ENCODE data around the gene TMEM163. TPM values are rescaled to one million over a fixed set of nuclear protein-coding genes. Genes with fewer than 3 reads are reported as not detected.

Gene TMEM163
- total and polyA plus RNA-seq, 2 donors = 5.0 TPM

DNA sequence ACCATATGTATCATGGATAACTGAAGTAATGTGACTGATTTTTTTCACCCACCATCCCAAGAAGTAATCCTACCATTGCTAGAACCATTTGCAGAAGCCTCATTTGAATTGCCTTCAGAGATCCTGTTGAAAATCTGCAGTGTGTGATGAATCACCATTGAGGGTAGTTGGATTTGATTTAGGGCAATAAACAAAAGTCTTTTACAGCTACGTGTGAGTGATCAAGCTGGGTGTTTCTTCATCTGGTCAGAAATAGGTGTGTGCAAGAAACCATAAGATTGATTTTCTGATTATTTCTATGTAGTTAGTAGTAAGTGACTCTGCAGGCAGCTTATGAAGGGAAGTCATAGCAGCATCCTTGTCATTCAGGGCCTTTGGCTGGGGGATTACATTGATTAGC is 305.4 kb downstream of the TMEM163 start:
- Histone ChIP-seq H3K4me1 (ENCODE audit: control insufficient read depth in 2 of 2, insufficient read depth in 2 of 2, low read length in 2 of 2) (peaks cover 33 to 47% of the 10 kb centered on the region in 2 donors), H3K9me3 (ENCODE audit: control insufficient read depth in 2 of 2, insufficient read depth in 1 of 2, low read length in 1 of 2) (no peaks in the 10 kb centered on the region), H3K27me3 (ENCODE audit: control insufficient read depth in 2 of 2, insufficient read depth in 1 of 2, low read length in 1 of 2) (no peaks in the 10 kb centered on the region), H3K27ac (ENCODE audit: low read depth in 1 of 2, low read length in 1 of 2) (no peak overlapping the region), H3K36me3 (ENCODE audit: control insufficient read depth in 2 of 2, insufficient read depth in 2 of 2, low read length in 1 of 2) (peaks cover 2 to 11% of the 10 kb centered on the region in 2 donors), H3K4me3 (ENCODE audit: low read length in 2 of 2) (no peak overlapping the region)
- no peak for DNase-seq (ENCODE audit: low read depth in 6 of 9, low spot score in 9 of 9)
- 92% methylated on average over 1 of the region's 1 CpG for WGBS

DNA sequence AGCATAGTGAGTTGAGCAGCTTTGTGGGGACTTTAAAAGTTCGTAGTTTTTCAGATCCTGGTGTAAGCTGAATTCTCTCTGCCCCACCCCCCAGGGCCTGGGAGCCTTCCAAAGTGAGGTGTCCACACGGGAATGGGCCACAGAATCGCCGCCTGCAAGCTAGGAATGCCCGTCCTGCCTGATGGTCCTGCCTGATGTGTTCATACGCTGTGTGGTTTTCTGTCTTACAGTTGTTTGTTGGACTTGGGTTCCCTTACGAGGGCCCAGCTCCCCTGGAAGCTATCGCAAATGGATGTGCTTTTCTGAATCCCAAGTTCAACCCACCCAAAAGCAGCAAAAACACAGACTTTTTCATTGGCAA is 306.2 kb downstream of the TMEM163 start:
- peaks cover 0 to 6% of the 10 kb centered on the region in 2 donors for H3K36me3 ChIP-seq (ENCODE audit: control insufficient read depth in 2 of 2, insufficient read depth in 2 of 2, low read length in 1 of 2)
- no peak overlapping the region for H3K4me3 ChIP-seq (ENCODE audit: low read length in 2 of 2)
- H3K9me3 ChIP-seq (ENCODE audit: control insufficient read depth in 2 of 2, insufficient read depth in 1 of 2, low read length in 1 of 2) = no peaks in the 10 kb centered on the region
- H3K27ac ChIP-seq (ENCODE audit: low read depth in 1 of 2, low read length in 1 of 2) = peak overlapping the region in 1 of 2 donors; percentile 33
- no peaks in the 10 kb centered on the region for H3K27me3 ChIP-seq (ENCODE audit: control insufficient read depth in 2 of 2, insufficient read depth in 1 of 2, low read length in 1 of 2)
- H3K4me1 ChIP-seq (ENCODE audit: control insufficient read depth in 2 of 2, insufficient read depth in 2 of 2, low read length in 2 of 2) = peaks cover 41 to 55% of the 10 kb centered on the region in 2 donors
- no peak for DNase-seq (ENCODE audit: low read depth in 6 of 9, low spot score in 9 of 9)
- 97% methylated on average over 8 of the region's 8 CpGs for WGBS

DNA sequence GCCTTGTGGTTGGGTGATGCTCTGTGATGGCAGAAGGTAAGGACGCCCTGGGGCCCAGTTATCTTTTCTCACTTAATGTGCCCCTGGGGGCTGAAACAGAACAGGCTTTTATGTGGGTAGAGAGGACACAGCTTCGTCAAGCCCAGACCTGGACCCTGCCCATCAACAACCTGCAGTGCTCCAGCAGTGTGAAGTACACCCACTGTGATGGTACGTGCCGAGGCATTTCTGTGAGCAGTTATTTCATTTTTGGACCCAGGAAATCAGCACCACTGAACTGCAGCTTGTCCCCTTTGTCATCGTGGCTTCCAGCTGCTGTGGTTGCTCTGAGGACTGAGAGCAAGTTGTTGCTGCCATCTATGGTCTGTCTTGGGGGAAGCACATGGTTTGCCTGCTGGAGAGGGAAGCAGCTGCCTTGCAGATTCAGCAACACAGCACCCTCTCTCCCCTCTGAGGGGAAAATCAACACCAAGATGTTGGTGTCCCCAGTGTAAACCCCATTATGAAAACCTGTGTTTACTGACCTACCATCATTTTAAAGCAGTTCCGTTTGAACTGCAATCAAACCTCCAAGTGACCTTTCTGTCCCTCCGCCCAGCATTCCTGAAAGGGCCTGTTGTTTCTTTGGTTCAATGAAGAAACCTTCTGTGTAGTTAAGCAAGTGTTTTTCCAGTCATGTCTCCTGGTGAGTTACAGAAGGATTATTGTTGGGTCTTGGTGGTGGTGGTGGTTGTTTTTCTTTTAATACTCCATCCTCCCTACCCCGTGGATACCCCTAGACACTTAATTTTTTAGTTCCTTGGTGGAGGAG is 306.8 kb downstream of the TMEM163 start:
- DNase-seq (ENCODE audit: low read depth in 6 of 9, low spot score in 9 of 9) = peak; percentile 68 to 95 (median 86)
- Histone ChIP-seq H3K4me1 (ENCODE audit: control insufficient read depth in 2 of 2, insufficient read depth in 2 of 2, low read length in 2 of 2) (peaks cover 47 to 61% of the 10 kb centered on the region in 2 donors), H3K36me3 (ENCODE audit: control insufficient read depth in 2 of 2, insufficient read depth in 2 of 2, low read length in 1 of 2) (peaks cover 0 to 6% of the 10 kb centered on the region in 2 donors), H3K9me3 (ENCODE audit: control insufficient read depth in 2 of 2, insufficient read depth in 1 of 2, low read length in 1 of 2) (no peaks in the 10 kb centered on the region), H3K4me3 (ENCODE audit: low read length in 2 of 2) (peak overlapping the region in 1 of 2 donors; percentile 3), H3K27ac (ENCODE audit: low read depth in 1 of 2, low read length in 1 of 2) (peak overlapping the region; percentile 71 to 82), H3K27me3 (ENCODE audit: control insufficient read depth in 2 of 2, insufficient read depth in 1 of 2, low read length in 1 of 2) (no peaks in the 10 kb centered on the region)
- 36% methylated on average over 8 of the region's 8 CpGs for WGBS

DNA sequence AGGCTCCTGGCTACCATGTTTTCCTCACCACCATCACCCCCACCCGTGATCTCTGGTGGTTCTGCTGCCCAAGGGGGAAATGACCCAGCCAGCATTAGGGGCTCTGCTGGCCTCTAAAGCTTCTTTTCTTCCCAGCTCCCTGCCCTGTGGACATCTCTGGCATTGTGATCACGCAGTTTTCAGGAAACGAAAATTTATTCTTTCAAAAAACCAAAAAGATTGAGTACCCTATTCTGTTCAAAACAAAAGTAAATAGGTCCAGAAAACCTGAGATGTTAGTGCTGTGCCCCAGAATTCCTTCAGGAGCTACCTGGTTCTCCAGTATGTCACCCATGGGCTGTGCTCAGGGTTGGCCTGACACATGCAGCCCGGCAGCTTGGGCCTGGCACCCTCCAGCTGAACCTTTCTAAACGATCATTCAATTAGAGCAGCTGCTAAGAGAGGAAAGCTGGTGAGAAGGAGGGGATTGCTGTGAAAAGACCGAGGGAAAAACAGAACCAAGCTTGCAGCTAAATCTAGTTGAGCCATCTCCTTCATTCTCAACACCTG is 307.4 kb downstream of the TMEM163 start:
- H3K9me3 ChIP-seq (ENCODE audit: control insufficient read depth in 2 of 2, insufficient read depth in 1 of 2, low read length in 1 of 2) = no peaks in the 10 kb centered on the region
- no peak for DNase-seq (ENCODE audit: low read depth in 6 of 9, low spot score in 9 of 9)
- peaks cover 54 to 68% of the 10 kb centered on the region in 2 donors for H3K4me1 ChIP-seq (ENCODE audit: control insufficient read depth in 2 of 2, insufficient read depth in 2 of 2, low read length in 2 of 2)
- H3K36me3 ChIP-seq (ENCODE audit: control insufficient read depth in 2 of 2, insufficient read depth in 2 of 2, low read length in 1 of 2) = peaks cover 0 to 7% of the 10 kb centered on the region in 2 donors
- WGBS = 49% methylated on average over 6 of the region's 6 CpGs
- H3K27ac ChIP-seq (ENCODE audit: low read depth in 1 of 2, low read length in 1 of 2) = peak overlapping the region; percentile 71 to 82
- H3K4me3 ChIP-seq (ENCODE audit: low read length in 2 of 2) = peak overlapping the region in 1 of 2 donors; percentile 3
- H3K27me3 ChIP-seq (ENCODE audit: control insufficient read depth in 2 of 2, insufficient read depth in 1 of 2, low read length in 1 of 2) = no peaks in the 10 kb centered on the region

DNA sequence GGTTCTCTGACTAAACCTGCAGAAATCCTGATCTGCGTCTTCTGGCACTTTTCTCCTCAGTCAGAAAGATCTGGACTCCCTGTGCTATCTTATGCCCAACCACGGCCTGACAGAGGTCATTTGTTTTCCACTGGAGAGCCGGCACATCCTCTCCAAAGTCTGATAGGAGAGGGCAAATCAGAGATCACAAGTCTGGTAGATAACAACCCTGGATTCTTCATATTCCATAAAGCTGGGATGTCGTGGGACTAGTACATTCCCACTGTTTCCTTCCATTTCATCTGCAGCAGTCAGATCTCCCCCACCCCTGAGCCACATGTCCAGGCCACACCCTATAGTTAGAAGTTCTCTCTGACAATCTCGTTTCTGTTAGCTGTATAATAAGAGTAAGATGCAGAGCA is 308.0 kb downstream of the TMEM163 start:
- 79% methylated on average over 5 of the region's 5 CpGs for WGBS
- H3K27me3 ChIP-seq (ENCODE audit: control insufficient read depth in 2 of 2, insufficient read depth in 1 of 2, low read length in 1 of 2) = no peaks in the 10 kb centered on the region
- no peak for DNase-seq (ENCODE audit: low read depth in 6 of 9, low spot score in 9 of 9)
- H3K4me1 ChIP-seq (ENCODE audit: control insufficient read depth in 2 of 2, insufficient read depth in 2 of 2, low read length in 2 of 2) = peaks cover 59 to 73% of the 10 kb centered on the region in 2 donors
- no peak overlapping the region for H3K4me3 ChIP-seq (ENCODE audit: low read length in 2 of 2)
- peak overlapping the region in 1 of 2 donors; percentile 82 for H3K27ac ChIP-seq (ENCODE audit: low read depth in 1 of 2, low read length in 1 of 2)
- H3K9me3 ChIP-seq (ENCODE audit: control insufficient read depth in 2 of 2, insufficient read depth in 1 of 2, low read length in 1 of 2) = no peaks in the 10 kb centered on the region
- H3K36me3 ChIP-seq (ENCODE audit: control insufficient read depth in 2 of 2, insufficient read depth in 2 of 2, low read length in 1 of 2) = peaks cover 0 to 11% of the 10 kb centered on the region in 2 donors

GRCh38 chr2:134410006-134410405 is 308.8 kb downstream of the TMEM163 start:
- no peak overlapping the region for H3K4me3 ChIP-seq (ENCODE audit: low read length in 2 of 2)
- 46% methylated on average over 2 of the region's 2 CpGs for WGBS
- H3K4me1 ChIP-seq (ENCODE audit: control insufficient read depth in 2 of 2, insufficient read depth in 2 of 2, low read length in 2 of 2) = peaks cover 64 to 81% of the 10 kb centered on the region in 2 donors
- H3K36me3 ChIP-seq (ENCODE audit: control insufficient read depth in 2 of 2, insufficient read depth in 2 of 2, low read length in 1 of 2) = peaks cover 0 to 11% of the 10 kb centered on the region in 2 donors
- no peaks in the 10 kb centered on the region for H3K9me3 ChIP-seq (ENCODE audit: control insufficient read depth in 2 of 2, insufficient read depth in 1 of 2, low read length in 1 of 2)
- H3K27ac ChIP-seq (ENCODE audit: low read depth in 1 of 2, low read length in 1 of 2) = no peak overlapping the region
- H3K27me3 ChIP-seq (ENCODE audit: control insufficient read depth in 2 of 2, insufficient read depth in 1 of 2, low read length in 1 of 2) = no peaks in the 10 kb centered on the region
- DNase-seq (ENCODE audit: low read depth in 6 of 9, low spot score in 9 of 9) = peak in 1 of 9 donors; percentile 26

GRCh38 chr2:134408791-134409190 is 310.0 kb downstream of the TMEM163 start:
- Histone ChIP-seq H3K27me3 (ENCODE audit: control insufficient read depth in 2 of 2, insufficient read depth in 1 of 2, low read length in 1 of 2) (no peaks in the 10 kb centered on the region), H3K27ac (ENCODE audit: low read depth in 1 of 2, low read length in 1 of 2) (peak overlapping the region; percentile 53 to 86), H3K36me3 (ENCODE audit: control insufficient read depth in 2 of 2, insufficient read depth in 2 of 2, low read length in 1 of 2) (peaks cover 0 to 11% of the 10 kb centered on the region in 2 donors), H3K9me3 (ENCODE audit: control insufficient read depth in 2 of 2, insufficient read depth in 1 of 2, low read length in 1 of 2) (no peaks in the 10 kb centered on the region), H3K4me3 (ENCODE audit: low read length in 2 of 2) (no peak overlapping the region), H3K4me1 (ENCODE audit: control insufficient read depth in 2 of 2, insufficient read depth in 2 of 2, low read length in 2 of 2) (peaks cover 64 to 83% of the 10 kb centered on the region in 2 donors)
- peak in 1 of 9 donors; percentile 63 for DNase-seq (ENCODE audit: low read depth in 6 of 9, low spot score in 9 of 9)
- WGBS = 11% methylated on average over 3 of the region's 3 CpGs

DNA sequence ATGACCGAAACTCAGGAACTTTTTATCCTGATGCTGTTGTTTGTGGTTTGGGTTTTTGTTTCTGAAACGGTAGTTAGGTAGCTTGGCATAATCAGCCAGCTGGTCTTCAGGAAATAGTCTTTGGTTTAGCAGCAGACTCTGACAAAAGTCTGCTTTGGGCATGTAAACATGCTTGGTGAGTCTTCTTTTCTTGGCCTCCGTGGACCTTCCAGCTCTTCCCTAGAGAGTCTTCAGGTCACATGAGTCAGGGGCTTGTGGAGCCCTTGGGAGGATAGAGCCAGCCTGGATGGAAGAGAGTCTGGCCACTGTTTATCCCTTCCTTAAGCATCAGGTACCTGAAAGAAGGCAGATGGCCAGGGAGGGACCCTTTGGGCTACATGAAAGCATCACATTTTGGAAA is 310.4 kb downstream of the TMEM163 start:
- Histone ChIP-seq H3K36me3 (ENCODE audit: control insufficient read depth in 2 of 2, insufficient read depth in 2 of 2, low read length in 1 of 2) (peaks cover 0 to 10% of the 10 kb centered on the region in 2 donors), H3K9me3 (ENCODE audit: control insufficient read depth in 2 of 2, insufficient read depth in 1 of 2, low read length in 1 of 2) (no peaks in the 10 kb centered on the region), H3K27ac (ENCODE audit: low read depth in 1 of 2, low read length in 1 of 2) (peak overlapping the region; percentile 53 to 86), H3K27me3 (ENCODE audit: control insufficient read depth in 2 of 2, insufficient read depth in 1 of 2, low read length in 1 of 2) (no peaks in the 10 kb centered on the region), H3K4me3 (ENCODE audit: low read length in 2 of 2) (no peak overlapping the region), H3K4me1 (ENCODE audit: control insufficient read depth in 2 of 2, insufficient read depth in 2 of 2, low read length in 2 of 2) (peaks cover 64 to 83% of the 10 kb centered on the region in 2 donors)
- WGBS = 6% methylated on average over 3 of the region's 3 CpGs
- DNase-seq (ENCODE audit: low read depth in 6 of 9, low spot score in 9 of 9) = peak in 1 of 9 donors; percentile 50

DNA sequence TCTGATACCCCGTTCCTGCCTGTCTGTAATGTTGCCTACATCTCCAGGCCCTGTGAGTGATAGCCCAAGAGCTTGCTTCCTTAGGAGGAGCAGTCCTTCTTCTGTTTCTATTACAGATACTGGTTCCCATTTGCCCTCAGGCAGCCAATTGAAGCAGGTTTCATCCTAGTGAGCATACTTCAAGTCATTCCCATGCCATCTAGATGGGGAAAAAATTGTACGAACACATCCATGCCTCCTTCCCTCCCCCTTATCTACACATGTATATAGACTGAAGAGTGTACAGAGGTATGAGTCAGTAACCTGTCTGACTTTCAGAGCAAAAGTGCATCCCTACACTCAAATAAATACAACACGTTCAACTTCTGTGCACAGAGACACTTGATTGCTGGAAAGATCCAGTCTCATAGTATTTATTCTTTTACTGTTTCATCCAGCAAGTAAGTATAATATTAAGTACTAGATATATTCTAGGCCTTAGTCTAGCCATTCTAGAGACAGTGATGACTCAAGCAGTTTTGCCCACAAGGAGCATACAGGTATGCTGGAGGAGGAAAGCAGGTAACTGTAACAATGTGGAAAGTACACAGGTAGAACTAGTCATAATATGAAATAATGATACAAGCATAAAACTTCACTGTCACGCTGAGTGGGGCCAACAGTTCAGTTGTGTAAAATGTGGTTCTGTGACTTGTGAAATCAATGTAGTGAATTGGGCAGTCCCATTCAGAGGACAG is 311.5 kb downstream of the TMEM163 start:
- H3K4me1 ChIP-seq (ENCODE audit: control insufficient read depth in 2 of 2, insufficient read depth in 2 of 2, low read length in 2 of 2) = peaks cover 64 to 72% of the 10 kb centered on the region in 2 donors
- H3K9me3 ChIP-seq (ENCODE audit: control insufficient read depth in 2 of 2, insufficient read depth in 1 of 2, low read length in 1 of 2) = no peaks in the 10 kb centered on the region
- H3K4me3 ChIP-seq (ENCODE audit: low read length in 2 of 2) = no peak overlapping the region
- H3K27ac ChIP-seq (ENCODE audit: low read depth in 1 of 2, low read length in 1 of 2) = peak overlapping the region in 1 of 2 donors; percentile 45
- peaks cover 5 to 12% of the 10 kb centered on the region in 2 donors for H3K36me3 ChIP-seq (ENCODE audit: control insufficient read depth in 2 of 2, insufficient read depth in 2 of 2, low read length in 1 of 2)
- WGBS = 85% methylated on average over 4 of the region's 4 CpGs
- no peaks in the 10 kb centered on the region for H3K27me3 ChIP-seq (ENCODE audit: control insufficient read depth in 2 of 2, insufficient read depth in 1 of 2, low read length in 1 of 2)
- DNase-seq (ENCODE audit: low read depth in 6 of 9, low spot score in 9 of 9) = no peak

Measured in thymus (tissue), 11 donors.